H1 (cell line): ENCODE data around the gene TBRG4.

Experiments used
- ATF2 ChIP-seq: IDR thresholded peaks from 2 replicates; pipeline ENCODE4 v1.6.1; 2012; ENCODE audit warnings: low read length, inconsistent platforms
- BACH1 ChIP-seq: IDR thresholded peaks from 2 replicates; pipeline ENCODE4 v1.6.1; 2012; ENCODE audit warnings: low read length, improper control_type of control experiment
- CHD2 ChIP-seq: IDR thresholded peaks from 2 replicates; pipeline ENCODE4 v1.6.1; 2012; ENCODE audit warnings: low read length, improper control_type of control experiment
- EZH2 ChIP-seq: fragments of 200-600 bp; sonication (generic); IDR thresholded peaks from 2 replicates; pipeline ENCODE4 v1.7.1; 2012; ENCODE audit warnings: low read depth, mild to moderate bottlenecking, moderate library complexity, low read length, inconsistent platforms; ENCODE audit not compliant: severe bottlenecking
- RAD21 ChIP-seq, 2 experiments: IDR thresholded peaks in 1 of 2; conservative IDR thresholded peaks in 1 of 2; 2 replicates each; pipeline ENCODE4 v1.6.1; 2011; ENCODE audit warnings: low read depth in 2 of 2, low read length in 2 of 2, improper control_type of control experiment in 1 of 2, inconsistent platforms in 1 of 2, mild to moderate bottlenecking in 1 of 2, moderate library complexity in 1 of 2
- RFX5 ChIP-seq: IDR thresholded peaks from 2 replicates; pipeline ENCODE4 v1.6.1; 2011; ENCODE audit warnings: low read depth, low read length, improper control_type of control experiment, borderline replicate concordance
- TF ChIP-seq, protein P1 (sequence below), 3 experiments: IDR thresholded peaks; 1 replicate in 2 of 3; 2 replicates in 1 of 3; pipeline versions ENCODE4 v1.5.1 to v1.6.1; 2011; ENCODE audit warnings: low read length in 3 of 3, mild to moderate bottlenecking in 3 of 3, inconsistent platforms in 2 of 3, low read depth in 1 of 3, moderate library complexity in 1 of 3; ENCODE audit not compliant: insufficient read depth in 1 of 3; ENCODE audit errors: control extremely low read depth in 1 of 3

DNA sequence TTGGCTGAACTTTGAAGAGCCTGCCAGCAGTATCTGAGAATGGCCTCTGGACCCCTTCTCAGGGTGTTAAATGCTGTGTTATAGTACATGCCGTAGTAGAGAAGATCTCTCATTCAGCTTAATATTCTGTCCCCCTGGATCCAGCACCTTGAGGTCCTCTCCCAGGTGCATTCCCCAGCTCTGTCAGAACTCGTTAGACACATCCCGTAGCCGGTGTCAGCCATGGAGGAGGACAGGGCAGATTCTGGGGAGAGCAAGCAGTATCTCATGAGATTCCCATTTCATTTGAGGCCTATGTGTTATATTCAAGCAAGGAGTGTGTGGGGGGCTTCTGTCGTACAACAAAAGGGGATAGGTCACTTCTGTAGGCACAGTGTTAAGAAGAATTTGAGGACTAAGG lies 57.6 kb downstream of the TBRG4 start:
- TF ChIP-seq RFX5 (no peak), RAD21 (IDR thresholded peaks at IDR 0.05 in 1 of 2, conservative IDR thresholded peaks at IDR 0.05 in 1 of 2; ENCODE audit: low read depth in 2 of 2, low read length in 2 of 2) (no peak), ATF2 (no peak), BACH1 (no peak), CHD2 (no peak), EZH2 (no peak)
- TF ChIP-seq, protein P1, sequence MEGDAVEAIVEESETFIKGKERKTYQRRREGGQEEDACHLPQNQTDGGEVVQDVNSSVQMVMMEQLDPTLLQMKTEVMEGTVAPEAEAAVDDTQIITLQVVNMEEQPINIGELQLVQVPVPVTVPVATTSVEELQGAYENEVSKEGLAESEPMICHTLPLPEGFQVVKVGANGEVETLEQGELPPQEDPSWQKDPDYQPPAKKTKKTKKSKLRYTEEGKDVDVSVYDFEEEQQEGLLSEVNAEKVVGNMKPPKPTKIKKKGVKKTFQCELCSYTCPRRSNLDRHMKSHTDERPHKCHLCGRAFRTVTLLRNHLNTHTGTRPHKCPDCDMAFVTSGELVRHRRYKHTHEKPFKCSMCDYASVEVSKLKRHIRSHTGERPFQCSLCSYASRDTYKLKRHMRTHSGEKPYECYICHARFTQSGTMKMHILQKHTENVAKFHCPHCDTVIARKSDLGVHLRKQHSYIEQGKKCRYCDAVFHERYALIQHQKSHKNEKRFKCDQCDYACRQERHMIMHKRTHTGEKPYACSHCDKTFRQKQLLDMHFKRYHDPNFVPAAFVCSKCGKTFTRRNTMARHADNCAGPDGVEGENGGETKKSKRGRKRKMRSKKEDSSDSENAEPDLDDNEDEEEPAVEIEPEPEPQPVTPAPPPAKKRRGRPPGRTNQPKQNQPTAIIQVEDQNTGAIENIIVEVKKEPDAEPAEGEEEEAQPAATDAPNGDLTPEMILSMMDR (IDR thresholded peaks at IDR 0.05; ENCODE audit: control extremely low read depth in 1 of 3, insufficient read depth in 1 of 3, low read depth in 1 of 3, low read length in 3 of 3): no peak
